Activated T-cell treated with anti-CD3 and anti-CD28 coated beads for 48 hours (primary cell): ENCODE data around the gene RFC2.
"Not testable (repeated sequence)": the region's sequence is repeated elsewhere in the genome, so short reads cannot be mapped to it uniquely, and the experiment has no call there.

Experiments
- DNase-seq: peaks from one replicate; pipeline ENCODE4 v3.0.0-alpha.2; 2020; ENCODE audit warnings: low read depth

RFC2 gene

DNA sequence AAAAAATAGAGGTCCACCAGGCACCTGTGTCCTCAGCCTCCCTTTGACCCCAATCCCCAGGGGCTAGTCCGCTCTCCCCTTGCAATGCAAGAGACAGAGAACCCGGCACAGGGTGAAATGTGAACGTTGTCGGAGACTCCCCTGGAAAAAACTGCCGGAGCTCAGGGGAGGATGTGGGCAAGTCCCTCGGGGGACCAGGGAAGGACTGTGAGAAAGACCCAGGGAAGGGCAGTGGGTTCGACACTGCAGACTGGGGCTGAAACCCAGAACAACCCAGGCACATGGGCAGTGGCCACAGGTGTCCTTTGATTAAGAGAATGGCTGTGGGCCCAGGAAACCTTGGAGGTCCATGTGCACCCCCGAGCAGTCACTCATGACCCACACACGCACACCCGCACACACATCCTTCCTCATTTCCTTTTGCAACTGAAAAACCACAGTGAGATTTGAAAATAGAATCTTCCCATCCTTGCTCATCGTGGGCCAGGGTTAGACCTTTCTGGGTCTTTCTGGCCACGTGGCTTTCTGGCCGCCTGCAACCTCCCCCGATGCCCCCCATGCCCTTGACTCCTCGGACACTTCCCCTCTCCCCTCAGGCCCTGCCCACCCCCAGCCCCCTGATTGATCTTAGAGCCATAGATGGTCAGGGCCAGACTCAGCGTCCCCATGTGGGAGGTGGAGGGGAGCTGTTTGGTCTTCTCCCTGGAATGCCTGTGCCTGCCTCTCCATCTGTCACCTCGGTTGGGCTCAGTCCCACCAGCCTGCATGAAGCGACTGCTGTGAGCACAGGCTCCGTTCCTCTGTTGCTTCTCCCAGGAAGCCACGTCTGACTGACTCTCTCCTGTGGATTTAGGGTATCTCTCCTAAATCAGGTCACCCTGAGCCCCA is 36.5 kb downstream of the RFC2 start:
- DNase-seq: no peak

DNA sequence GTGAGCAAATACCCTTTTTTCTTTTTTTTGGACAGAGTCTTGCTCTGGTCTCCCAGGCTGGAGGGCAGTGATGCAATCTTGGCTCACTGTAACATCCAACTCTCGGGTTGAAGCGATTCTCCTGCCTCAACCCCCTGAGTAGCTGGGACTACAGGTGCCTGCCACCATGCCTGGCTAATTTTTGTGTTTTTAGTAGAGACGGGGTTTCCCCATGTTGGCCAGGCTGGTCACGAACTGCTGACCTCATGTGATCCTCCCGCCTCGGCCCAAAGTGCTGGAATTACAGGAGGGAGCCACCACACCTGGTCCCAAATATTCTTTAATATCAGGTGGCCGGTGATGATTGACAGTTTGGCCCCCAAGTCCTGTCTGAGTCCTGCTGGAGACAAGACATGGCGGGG is 37.8 kb downstream of the RFC2 start:
- DNase-seq: no peak

DNA sequence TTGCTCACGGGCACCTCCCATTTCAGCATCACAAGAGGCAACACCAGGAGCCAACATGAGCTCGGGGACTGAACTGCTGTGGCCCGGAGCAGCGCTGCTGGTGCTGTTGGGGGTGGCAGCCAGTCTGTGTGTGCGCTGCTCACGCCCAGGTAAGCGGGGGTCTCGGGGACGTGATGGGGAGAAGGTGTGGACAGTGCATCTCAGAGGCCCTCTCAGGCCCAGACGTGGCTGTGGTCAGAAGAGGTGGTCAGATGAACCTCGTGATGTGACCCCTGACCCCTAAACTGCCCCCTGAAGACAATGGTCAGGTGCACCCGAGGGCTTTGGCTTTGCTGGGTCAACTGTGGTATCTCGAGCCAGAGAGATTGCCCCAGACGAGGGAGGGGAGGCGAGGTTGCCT is 38.3 kb downstream of the RFC2 start:
- DNase-seq: no peak

DNA sequence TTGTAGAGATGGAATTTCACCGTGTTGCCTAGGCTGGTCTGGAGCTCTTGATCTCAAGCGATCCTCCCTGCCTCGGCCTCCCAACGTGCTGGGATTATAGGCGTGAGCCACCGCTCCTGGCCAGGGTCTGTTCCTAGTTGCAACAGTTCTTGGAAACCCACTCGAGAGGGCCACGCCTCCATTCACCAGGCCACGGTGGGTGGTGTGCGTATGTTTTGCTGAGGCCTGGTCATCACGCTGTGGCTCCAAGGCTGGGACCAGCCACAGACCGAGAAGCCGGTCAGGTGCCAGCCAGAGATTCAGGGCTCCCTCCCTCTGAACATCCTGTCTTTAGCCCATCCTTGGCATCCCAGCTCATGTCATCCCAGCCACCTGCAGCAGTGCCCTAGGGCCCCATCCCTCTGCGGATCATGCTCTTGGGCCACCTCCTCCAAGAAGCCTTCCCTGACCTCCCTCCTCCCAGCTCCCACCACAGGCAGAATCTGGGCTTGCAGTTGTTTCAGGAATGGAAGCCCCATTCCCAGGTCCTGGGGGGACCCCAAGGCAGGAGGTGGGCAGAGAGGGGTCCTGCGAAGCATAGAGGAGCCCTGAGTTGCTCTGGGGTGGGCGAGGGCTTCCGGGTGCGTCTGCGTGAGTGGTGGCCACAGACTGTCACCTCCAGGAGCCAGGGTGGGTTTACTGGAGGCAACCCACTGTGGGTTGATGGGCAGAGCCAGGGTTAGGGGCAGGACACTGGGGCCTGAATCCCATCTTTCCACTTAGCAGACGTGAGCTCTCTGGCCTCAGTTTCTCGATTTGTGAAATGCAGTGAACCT is 39.2 kb downstream of the RFC2 start:
- DNase-seq: no peak

DNA sequence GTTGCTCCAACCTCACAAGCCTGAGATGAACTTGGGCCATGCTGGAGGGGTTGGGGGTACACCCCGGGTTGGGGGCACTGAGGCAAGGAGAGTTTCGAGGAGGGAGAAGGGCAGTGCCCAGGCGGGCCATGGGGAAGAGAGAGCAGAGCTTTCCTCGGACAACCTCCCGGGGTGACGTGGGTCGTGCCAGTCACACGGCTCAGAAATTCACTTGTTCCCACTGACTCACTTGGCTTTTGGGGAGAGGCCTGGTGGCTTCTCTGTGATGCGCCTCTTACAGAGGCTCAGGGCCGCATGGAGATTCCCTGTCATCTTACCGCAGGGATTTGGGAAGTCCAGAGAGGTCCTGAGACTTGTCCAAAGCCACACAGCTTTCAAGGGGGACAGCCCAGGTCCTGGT is 41.5 kb downstream of the RFC2 start:
- DNase-seq: no peak

DNA sequence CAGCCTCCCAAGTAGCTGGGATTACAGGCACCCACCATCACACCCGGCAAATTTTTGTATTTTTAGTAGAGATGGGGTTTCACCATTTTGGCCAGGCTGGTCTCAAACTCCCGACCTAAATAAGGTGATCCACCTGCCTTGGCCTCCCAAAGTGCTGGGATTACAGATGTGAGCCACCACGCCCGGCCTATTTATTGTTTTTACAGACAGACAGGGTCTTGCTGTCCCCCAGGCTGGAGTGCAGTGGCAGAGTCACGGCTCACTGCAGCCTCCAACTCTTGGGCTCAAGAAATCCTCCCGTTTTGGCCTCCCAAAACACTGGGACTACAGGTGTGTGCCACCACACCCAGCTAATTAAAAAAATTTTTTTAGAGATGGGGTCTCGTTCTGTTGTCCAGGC is 46.0 kb downstream of the RFC2 start:
- not testable (repeated sequence) for DNase-seq

DNA sequence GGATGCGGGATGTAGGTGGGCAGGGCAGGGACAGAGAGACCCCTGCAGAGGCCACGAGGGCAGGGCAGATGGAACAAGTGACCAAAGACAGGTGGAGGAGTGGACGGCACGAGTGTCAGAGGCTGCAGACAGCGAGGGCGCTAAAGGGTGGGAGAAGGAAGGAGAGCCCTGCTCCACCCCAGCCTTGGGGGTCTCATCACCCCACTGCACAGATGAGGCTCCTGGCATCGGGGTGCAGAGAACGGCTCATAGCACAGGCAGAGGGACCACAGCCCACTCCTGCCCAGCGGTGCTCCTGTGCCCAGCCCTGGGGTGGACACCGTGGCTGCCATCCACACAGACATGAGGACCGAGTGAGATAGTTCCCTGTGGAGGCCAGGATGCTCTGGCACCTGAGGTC is 46.6 kb downstream of the RFC2 start:
- no peak for DNase-seq

GRCh38 chr7:74206589-74207120 is 47.5 kb downstream of the RFC2 start:
- DNase-seq: peak; percentile 76

DNA sequence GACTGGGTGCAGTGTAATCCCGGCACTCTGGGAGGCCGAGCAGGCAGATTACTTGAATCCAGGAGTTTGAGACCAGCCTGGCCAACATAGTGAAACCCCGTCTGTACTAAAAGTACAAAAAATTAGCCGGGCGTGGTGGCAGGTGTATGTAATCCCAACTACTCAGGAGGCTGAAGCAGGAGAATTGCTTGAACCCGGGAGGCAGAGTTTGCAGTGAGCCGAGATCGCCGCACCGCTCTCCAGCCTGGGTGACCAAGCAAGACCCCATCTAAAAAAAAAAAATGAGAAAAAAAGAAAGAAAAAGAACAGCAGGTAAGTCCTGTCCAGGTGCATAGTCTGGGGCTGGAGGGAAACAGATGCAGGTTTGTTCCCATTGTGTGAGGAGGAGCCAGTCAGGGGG is 48.1 kb downstream of the RFC2 start:
- not testable (repeated sequence) for DNase-seq

- no peak for DNase-seq
Observed at GRCh38 chr7:74203956-74204618, 50.1 kb downstream of the RFC2 start.

DNA sequence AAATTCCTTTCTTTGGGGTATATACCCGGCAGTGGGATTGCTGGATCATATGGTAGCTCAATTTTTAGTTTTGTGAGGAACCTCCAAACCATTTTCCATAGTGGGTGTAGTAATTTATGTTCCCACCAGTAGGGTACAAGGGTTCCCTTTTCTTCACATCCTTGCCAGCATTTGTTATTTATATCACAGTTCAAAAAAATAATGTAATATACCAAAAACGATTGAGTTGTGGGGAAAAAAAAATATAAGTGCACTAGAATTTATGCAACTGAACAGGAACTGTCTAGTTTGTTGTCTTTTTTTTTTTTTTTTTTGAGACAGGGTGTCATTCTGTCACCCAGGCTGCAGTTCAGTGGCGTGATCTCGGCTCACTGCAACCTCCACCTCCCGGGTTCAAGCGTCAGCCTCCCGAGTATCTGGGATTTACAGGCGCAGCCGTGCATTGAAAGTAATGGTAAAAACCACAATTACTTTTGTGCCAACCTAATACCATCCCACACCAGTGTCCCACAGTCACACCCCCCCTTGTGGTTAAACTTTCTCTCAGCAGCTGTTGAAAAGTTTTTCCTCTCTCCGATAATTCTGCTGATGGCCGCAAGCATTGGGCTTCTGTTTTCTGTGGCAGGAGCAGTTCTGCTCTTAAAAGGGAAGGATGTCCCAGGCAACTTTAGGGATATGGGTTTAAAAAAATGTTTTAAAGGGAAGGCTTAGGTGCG is 51.2 kb downstream of the RFC2 start:
- no peak for DNase-seq

- DNase-seq: no peak
Observed at GRCh38 chr7:74199551-74200355, 54.4 kb downstream of the RFC2 start.

DNA sequence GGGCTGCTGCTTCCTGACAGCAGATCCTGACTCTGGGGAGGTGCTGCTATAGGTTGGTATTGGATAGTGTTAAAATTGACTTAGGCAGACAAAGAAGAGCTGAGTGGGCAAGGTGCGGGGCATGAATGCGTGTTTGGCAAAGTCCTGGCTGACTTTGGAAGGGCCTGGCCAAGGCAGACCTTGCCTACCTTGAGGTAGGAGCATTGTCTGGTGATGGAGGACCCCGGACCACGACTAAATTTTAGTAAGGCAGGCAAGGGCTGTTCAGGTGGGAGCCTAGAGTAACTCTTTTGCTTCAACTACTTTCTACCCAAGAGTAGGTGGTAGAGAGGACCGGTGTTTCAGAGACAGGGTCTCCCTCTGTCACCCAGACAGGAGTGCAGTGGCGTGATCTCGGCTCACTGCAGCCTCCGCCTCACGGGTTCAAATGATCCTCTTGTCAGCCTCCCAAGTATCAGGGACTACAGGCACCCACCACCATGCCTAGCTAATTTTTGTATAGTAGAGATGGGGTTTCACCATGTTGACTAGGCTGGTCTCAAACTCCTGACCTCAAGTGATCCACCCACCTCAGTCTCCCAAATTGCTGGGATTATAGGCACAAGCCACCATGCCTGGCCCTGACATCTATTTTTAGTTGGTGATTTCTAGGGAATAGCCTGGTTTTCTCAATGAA is 56.6 kb downstream of the RFC2 start:
- no peak for DNase-seq

DNA sequence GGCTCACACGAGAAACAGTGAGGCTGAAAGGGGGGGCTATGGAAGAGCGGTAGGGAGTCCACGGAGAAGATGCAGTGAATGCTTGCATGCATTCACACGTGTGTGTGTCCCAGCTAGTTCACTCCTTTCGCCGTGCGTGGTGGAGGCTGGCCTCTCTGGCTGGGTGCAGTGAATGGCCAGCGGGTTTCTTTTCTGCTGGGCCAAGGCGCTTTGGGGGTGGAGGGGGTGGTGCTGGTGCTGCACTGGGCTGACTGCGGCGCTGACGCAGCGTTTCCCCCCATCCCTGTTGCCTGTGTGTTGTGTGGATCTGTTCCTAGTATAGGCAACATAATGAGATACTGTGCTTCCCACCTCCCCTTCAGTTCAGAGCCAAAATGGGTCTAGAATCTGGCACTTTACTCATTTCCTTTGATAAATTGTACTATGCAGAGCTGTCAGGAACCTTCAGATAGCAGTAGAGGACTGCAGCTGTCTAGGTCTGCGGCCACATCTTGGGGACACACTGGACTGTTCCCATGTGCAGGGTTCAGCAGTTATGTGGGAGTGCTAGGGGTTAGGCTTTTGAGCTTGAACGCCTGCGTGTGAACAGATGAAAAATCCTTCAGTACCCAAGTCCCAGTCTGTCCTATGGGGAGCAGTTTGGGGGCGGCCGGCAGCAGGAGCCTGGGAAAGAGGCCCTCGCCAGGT is 58.1 kb downstream of the RFC2 start:
- DNase-seq: not testable (repeated sequence)

DNA sequence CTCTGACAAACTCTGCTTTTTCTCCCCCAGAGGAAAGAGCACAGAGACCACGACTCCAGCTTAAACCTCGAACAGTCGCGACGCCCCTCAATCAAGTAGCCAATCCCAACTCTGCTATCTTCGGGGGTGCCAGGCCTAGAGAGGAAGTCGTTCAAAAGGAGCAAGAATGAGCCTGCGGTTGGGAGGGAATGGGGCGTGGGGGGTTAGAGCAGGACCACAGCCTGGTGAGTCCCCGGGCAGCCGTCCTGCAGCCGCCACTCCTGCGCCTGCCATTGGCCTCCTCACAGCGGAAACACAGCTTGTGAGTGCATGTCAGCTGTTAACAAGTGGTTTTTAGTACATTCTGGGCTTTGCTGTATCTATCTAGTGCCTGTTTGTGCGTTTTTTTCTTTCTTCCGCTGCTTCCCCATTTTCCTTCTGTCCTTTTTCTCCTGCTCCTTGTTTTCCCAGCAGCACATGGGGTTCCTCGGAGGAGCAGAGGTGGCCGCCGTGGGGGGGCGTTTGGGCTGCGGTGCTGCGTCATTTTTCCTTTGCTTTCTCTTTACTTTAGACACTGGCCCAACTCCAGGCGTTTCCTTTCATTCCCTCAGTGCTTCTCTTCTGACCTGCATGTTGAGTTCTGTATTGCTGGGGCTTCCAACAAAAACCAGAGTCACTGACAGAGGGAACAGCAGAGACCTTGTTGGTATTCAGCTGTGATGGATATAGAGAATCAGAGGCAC is 58.9 kb downstream of the RFC2 start:
- DNase-seq: not testable (repeated sequence)

GRCh38 chr7:74194686-74195085 is 59.5 kb downstream of the RFC2 start:
- no peak for DNase-seq

DNA sequence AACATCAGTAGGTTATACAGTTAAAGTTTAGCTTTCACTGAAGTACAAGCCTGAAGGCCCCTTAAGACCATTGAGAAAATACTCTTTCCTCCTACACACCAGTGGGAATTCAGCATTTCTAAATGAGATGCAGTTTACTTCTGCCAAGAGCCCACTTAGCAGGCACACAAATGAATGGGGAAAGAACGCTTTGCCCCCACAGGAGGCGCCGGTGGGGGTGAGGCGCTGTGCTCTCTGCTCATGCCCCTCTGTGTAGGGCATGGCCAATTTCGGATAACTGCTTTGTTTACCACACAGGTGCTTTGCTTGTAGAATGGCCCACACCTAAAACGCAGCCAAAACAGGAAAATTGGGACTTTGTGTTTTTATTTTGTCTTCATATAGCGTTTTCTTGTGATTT is 60.3 kb downstream of the RFC2 start:
- DNase-seq: no peak

- DNase-seq: no peak
Observed at GRCh38 chr7:74193054-74193453, 61.1 kb downstream of the RFC2 start.

DNA sequence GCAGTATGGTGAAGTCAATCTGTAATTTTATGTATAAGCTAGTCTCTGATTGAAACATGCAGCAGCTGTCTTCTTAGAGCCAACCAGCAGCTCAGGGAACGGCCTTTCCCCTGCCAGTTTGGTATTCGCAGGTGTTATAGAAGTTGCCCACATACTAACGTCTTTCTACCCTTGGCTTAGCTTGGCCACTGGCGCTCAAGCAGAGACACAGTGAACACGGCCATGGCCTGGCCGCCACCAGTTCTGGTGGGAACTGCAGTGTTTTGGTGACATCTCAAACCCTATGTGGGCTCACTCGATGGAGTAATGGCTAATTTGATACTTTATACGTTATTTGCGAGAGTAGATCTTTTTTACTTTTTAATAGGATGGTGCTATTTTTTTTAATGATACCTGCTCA is 63.0 kb downstream of the RFC2 start:
- DNase-seq: no peak
